HL-60 (cell line): ENCODE measurements around the gene STIP1.

ENCODE experiments used
- DNase-seq, 2 experiments: peaks; one replicate each; pipeline ENCODE4 v3.0.0-alpha.2; 2010 to 2020; ENCODE audit warnings: low read depth in 1 of 2, low spot score in 1 of 2
- H3K27ac ChIP-seq: fragments of 250-450 bp; sonication (Bioruptor Pico); replicated peaks from 2 replicates; pipeline ENCODE4 v1.5.1; 2020; ENCODE audit warnings: mild to moderate bottlenecking, moderate library complexity
- H3K27me3 ChIP-seq: fragments of 250-450 bp; sonication (Bioruptor Pico); 2 replicates; pipeline ENCODE4 v1.5.1; 2021; ENCODE audit warnings: mild to moderate bottlenecking, moderate library complexity; ENCODE audit not compliant: insufficient read depth, poor library complexity, severe bottlenecking
- H3K4me3 ChIP-seq: replicated peaks from 2 replicates; pipeline ENCODE4 v1.5.1; 2011; ENCODE audit warnings: mild to moderate bottlenecking, control low read depth, low read length; ENCODE audit not compliant: insufficient read depth
- GABPA ChIP-seq: IDR thresholded peaks from 2 replicates; pipeline ENCODE4 v1.6.1; 2012; ENCODE audit warnings: low read depth
- POLR2AphosphoS5 ChIP-seq: IDR thresholded peaks from 2 replicates; pipeline ENCODE4 v1.6.1; 2012; ENCODE audit warnings: low read depth
- SPI1 ChIP-seq: IDR thresholded peaks from 2 replicates; pipeline ENCODE4 v1.6.1; 2012; ENCODE audit warnings: low read depth, mild to moderate bottlenecking, borderline replicate concordance
- TF ChIP-seq, protein P1 (sequence below): IDR thresholded peaks from one replicate; pipeline ENCODE4 v1.5.1; 2011; ENCODE audit warnings: low read length, control low read depth, inconsistent platforms; ENCODE audit not compliant: insufficient read depth
- TF ChIP-seq, protein P2 (sequence below): IDR thresholded peaks from 2 replicates; pipeline ENCODE4 v1.6.1; 2012; ENCODE audit warnings: low read depth; ENCODE audit not compliant: insufficient replicate concordance

STIP1 gene

DNA sequence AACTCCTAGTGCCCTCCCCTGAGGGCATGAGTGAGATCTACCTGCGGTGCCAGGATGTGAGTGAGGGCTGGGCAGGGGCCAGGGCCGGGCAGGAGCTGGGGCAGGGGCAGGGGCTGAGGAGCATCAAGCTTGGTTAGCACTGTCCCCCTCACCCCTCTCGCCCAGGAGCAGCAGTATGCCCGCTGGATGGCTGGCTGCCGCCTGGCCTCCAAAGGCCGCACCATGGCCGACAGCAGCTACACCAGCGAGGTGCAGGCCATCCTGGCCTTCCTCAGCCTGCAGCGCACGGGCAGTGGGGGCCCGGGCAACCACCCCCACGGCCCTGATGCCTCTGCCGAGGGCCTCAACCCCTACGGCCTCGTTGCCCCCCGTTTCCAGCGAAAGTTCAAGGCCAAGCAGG is 34.3 kb downstream of the STIP1 start:
- H3K27me3 ChIP-seq, result no peaks in the 10 kb centered on the region
- H3K4me3 ChIP-seq, result no peak overlapping the region
- TF ChIP-seq, protein P1, sequence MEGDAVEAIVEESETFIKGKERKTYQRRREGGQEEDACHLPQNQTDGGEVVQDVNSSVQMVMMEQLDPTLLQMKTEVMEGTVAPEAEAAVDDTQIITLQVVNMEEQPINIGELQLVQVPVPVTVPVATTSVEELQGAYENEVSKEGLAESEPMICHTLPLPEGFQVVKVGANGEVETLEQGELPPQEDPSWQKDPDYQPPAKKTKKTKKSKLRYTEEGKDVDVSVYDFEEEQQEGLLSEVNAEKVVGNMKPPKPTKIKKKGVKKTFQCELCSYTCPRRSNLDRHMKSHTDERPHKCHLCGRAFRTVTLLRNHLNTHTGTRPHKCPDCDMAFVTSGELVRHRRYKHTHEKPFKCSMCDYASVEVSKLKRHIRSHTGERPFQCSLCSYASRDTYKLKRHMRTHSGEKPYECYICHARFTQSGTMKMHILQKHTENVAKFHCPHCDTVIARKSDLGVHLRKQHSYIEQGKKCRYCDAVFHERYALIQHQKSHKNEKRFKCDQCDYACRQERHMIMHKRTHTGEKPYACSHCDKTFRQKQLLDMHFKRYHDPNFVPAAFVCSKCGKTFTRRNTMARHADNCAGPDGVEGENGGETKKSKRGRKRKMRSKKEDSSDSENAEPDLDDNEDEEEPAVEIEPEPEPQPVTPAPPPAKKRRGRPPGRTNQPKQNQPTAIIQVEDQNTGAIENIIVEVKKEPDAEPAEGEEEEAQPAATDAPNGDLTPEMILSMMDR, result no peak
- TF ChIP-seq SPI1, result no peak
- TF ChIP-seq GABPA, result no peak
- no peak for TF ChIP-seq POLR2AphosphoS5
- TF ChIP-seq, protein P2, sequence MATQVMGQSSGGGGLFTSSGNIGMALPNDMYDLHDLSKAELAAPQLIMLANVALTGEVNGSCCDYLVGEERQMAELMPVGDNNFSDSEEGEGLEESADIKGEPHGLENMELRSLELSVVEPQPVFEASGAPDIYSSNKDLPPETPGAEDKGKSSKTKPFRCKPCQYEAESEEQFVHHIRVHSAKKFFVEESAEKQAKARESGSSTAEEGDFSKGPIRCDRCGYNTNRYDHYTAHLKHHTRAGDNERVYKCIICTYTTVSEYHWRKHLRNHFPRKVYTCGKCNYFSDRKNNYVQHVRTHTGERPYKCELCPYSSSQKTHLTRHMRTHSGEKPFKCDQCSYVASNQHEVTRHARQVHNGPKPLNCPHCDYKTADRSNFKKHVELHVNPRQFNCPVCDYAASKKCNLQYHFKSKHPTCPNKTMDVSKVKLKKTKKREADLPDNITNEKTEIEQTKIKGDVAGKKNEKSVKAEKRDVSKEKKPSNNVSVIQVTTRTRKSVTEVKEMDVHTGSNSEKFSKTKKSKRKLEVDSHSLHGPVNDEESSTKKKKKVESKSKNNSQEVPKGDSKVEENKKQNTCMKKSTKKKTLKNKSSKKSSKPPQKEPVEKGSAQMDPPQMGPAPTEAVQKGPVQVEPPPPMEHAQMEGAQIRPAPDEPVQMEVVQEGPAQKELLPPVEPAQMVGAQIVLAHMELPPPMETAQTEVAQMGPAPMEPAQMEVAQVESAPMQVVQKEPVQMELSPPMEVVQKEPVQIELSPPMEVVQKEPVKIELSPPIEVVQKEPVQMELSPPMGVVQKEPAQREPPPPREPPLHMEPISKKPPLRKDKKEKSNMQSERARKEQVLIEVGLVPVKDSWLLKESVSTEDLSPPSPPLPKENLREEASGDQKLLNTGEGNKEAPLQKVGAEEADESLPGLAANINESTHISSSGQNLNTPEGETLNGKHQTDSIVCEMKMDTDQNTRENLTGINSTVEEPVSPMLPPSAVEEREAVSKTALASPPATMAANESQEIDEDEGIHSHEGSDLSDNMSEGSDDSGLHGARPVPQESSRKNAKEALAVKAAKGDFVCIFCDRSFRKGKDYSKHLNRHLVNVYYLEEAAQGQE, result no peak
- no peak overlapping the region for H3K27ac ChIP-seq
- DNase-seq, result no peak

DNA sequence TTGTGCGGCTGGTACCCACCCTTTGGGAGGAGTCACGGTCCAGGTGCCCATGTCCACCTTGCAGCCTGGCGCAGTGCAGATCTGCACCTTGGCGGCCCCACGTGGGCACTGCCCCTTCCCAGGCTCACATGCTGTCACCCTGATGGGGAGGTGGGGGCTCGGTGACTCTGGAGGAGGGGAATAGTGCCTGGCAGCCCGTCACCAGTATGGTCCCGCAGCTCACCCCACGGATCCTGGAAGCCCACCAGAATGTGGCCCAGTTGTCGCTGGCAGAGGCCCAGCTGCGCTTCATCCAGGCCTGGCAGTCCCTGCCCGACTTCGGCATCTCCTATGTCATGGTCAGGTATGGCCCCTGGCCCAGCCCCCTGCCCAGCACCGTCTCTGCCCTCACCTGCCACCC is 34.8 kb downstream of the STIP1 start:
- Histone ChIP-seq H3K4me3 (no peak overlapping the region), H3K27me3 (no peaks in the 10 kb centered on the region), H3K27ac (no peak overlapping the region)
- no peak for DNase-seq
- TF ChIP-seq, protein P1, result no peak
- TF ChIP-seq, protein P2, result no peak
- no peak; the same call in 1 of the 2 replicates for TF ChIP-seq POLR2AphosphoS5
- TF ChIP-seq SPI1, result no peak
- TF ChIP-seq GABPA, result no peak

DNA sequence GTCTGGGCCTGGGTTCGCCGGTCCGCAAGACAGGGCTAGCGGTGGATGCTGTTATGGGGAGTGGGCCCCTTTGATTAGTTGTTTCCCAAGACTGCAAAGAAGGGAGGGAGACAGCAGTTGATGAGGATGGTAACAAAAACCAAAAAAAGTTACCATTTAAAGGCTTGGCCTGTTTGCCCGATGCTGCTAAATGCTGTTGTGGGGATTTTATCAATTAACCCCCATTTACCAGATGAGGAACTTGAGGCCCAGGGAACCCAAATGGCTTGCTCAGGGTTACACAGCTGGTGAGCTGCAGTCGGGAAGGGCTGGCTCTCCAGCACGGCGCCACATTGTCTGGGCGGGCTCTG is 36.7 kb downstream of the STIP1 start:
- TF ChIP-seq POLR2AphosphoS5 (no peak; the same call in 1 of the 2 replicates), GABPA (no peak), SPI1 (no peak)
- TF ChIP-seq, protein P1, result no peak
- TF ChIP-seq, protein P2, result no peak
- no peak overlapping the region for H3K27ac ChIP-seq
- no peak for DNase-seq
- H3K4me3 ChIP-seq, result no peak overlapping the region
- no peaks in the 10 kb centered on the region for H3K27me3 ChIP-seq
